ENCODE data around the gene VSIG10L2.

GRCh38 chr11:125934473-125934872, 11.4 kb upstream of the VSIG10L2 start:
- no peak for TF ChIP-seq EZH2phosphoT487 (IDR thresholded peaks at IDR 0.05; ENCODE audit: insufficient read depth, low read depth)
- TF ChIP-seq EZH2 (IDR thresholded peaks at IDR 0.05; ENCODE audit: insufficient read depth, poor library complexity, severe bottlenecking), result no peak

All from GM23248 (cell line).